Endometrial microvascular endothelial cells (primary cell): ENCODE measurements around the gene ZNG1E. TPM values are rescaled to one million over a fixed set of nuclear protein-coding genes. Genes with fewer than 3 reads are reported as not detected.
"Not testable (repeated sequence)": the region's sequence is repeated elsewhere in the genome, so short reads cannot be mapped to it uniquely, and the experiment has no call there.

Source experiments
- in situ Hi-C: cut with HindIII; loops from 2 replicates; pipeline ENCODE4 v1.10.0; 2017; ENCODE audit warnings: low sequenced_read_pairs, low pct_unique_long_range_greater_than_20kb; ENCODE audit errors: inconsistent ontology term
- total RNA-seq: library from RNA; depleted of rRNA; stranded (reverse); fragments of >200 nt; gene quantifications from one replicate; pipeline ENCODE4 v1.2.3, GENCODE V29; 2015; ENCODE audit errors: inconsistent ontology term

The ZNG1E gene
- 26.4 TPM for total RNA-seq

- in situ Hi-C loops = not testable (repeated sequence)
Observed at GRCh38 chr9:65675589-65676021, at the start of gene ZNG1E. Gene ZNG1E, plus strand, starts transcription at chr9:65675928. Its CDS starts 49 bp downstream, at chr9:65675977.

GRCh38 chr9:65673579-65673978, 2.1 kb upstream of the ZNG1E start:
- in situ Hi-C loops = not testable (repeated sequence)

- in situ Hi-C loops = not testable (repeated sequence)
Observed at GRCh38 chr9:65675018-65675417, 710 bp upstream of the ZNG1E start.

GRCh38 chr9:65676389-65676788, 661 bp downstream of the ZNG1E start:
- in situ Hi-C loops = not testable (repeated sequence)

GRCh38 chr9:65678533-65678932, 2.8 kb downstream of the ZNG1E start:
- in situ Hi-C loops = not testable (repeated sequence)

DNA sequence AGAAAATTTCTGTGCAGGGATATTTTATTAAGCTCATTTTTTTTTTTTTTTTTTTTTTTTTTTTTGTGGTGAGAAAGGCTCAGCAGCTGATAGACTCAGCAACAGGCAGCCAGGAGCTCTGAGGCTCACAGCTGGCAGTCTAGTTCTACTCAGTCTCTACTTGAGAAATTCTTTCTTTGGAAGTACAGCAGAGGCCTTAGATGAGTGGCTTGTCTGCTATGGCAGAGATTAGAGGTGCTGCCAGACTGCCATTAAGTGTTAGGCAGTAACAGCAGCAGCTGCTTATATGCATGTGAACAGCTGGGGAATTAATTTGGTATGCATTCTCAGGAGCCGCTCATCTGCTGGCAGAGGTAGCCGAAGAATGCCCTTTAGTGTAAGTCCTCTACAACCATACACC, 27.8 kb downstream of the ZNG1E start:
- in situ Hi-C loops = not testable (repeated sequence)

- in situ Hi-C loops = not testable (repeated sequence)
Observed at GRCh38 chr9:65714445-65714844, 38.7 kb downstream of the ZNG1E start.

- in situ Hi-C loops = not testable (repeated sequence)
Observed at GRCh38 chr9:65737096-65737564, 61.4 kb downstream of the ZNG1E start, which contains the start of gene FOXD4L4. Gene FOXD4L4, plus strand, starts transcription at chr9:65737146. Its CDS starts 0 bp downstream, at chr9:65737146.

GRCh38 chr9:65738133-65738532, 62.4 kb downstream of the ZNG1E start:
- in situ Hi-C loops = not testable (repeated sequence)

Other genes starting within 250 kb of the ZNG1E start
- gene FOXD4L4, start 61.2 kb downstream of the ZNG1E start, total RNA-seq = not detected